Left colon (tissue), 2 donors: ENCODE results near the gene MACROD2. TPM values are rescaled to one million over a fixed set of nuclear protein-coding genes. Genes with fewer than 3 reads are reported as not detected.
"Not testable (repeated sequence)": the region's sequence is repeated elsewhere in the genome, so short reads cannot be mapped to it uniquely, and the experiment has no call there.

Source experiments
- ATAC-seq: fragments of 200-7000 bp; cut with Tn5 transposase; one replicate; pipeline ENCODE4 v1.9.1; 2020; ENCODE audit warnings: mild to moderate bottlenecking, moderate library complexity
- DNase-seq, 2 donors: peaks; one replicate each; pipeline ENCODE4 v3.0.0-alpha.2; 2020
- intact Hi-C, 2 donors: fragments of 100-400 bp; cut with DNase I in 1 of 2; cut with micrococcal nuclease in 1 of 2; formaldehyde crosslinking; loops; one replicate each; pipeline versions ENCODE4 v1.11.2 to v1.14.0; 2022; cut with DNase I, micrococcal nuclease
- long read RNA-seq: library from polyadenylated mRNA; unstranded; transcript quantifications from one replicate; pipeline ENCODE4 v2.0.0, GENCODE V29; 2021
- total RNA-seq, 2 donors: library from RNA; stranded (reverse); fragmentation: NEBNext Ultra II Directional; extraction: Animal tissue kit (Norgen Biotek cat#: 25700); gene quantifications; one replicate each; pipeline ENCODE4 v1.2.1, GENCODE V29; 2021
- donor health status: DM: no; HTN: no; CAD: no.
- donor health status: DM: yes; HTN: yes; CAD: no.

MACROD2 gene
- total RNA-seq: 1 to 10 TPM; 5.2 to 6.6 TPM
- long read RNA-seq, partial matches to known transcripts: 0 of 7 reads
- long read RNA-seq, other reads (novel, unspliced or antisense): 7 of 7 reads

DNA sequence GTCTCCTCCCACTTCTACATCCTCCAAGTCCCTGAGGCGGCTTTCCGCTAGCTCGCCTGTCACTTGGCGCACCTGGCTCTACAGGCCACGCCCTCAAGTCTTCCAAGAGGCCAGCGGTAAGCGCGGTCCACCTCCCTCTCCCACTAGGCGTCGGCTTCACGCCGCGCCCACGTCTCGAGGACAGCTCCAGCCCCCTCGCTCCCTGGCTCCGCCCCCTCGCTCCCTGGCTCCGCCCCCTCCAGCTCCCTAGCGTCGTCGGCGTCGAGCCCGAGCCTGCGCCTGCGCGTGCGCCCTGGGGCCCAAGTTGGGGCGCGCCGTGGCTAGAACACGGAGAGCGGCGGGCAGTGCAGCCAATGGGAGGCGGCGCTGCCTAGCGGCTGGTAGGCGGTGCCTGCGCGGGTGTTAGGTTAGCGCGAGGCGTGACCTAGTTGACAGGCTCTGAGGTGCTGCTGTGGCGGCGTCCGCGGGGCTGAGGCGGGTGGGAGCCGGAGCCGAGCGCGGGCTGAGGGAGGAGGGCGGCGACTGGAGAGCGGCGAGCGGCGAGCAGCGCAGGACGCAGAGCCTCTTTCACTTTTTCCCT lies at the start of gene MACROD2:
Gene MACROD2, plus strand, starts transcription at position 431 of the 580 bp plus-strand sequence.
- intact Hi-C loops: no loop called here
- DNase-seq (peak; percentile 93 to 97), ATAC-seq (peak; percentile 92)

DNA sequence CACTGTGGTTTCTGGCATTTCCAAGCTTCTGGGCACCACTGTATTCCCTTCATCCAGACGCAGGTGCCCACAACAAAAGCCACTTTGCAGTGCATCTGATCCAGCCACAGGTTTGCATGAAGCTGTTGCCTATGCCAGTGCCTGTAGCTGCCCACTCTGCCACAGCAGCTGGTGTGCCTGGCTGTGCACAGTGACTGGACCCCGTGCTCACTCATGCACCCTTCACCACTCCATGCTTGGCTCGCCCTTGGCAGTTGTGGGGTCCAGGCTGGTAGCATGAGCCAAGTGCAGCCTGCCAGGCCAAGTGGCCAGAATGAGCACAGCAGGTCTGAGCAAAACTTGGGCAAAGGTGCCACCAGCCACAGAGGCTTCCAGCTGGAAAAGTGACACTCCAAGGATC lies 47.6 kb upstream of the MACROD2 start:
- DNase-seq (no peak), ATAC-seq (no peak)
- intact Hi-C loops: no loop called here

DNA sequence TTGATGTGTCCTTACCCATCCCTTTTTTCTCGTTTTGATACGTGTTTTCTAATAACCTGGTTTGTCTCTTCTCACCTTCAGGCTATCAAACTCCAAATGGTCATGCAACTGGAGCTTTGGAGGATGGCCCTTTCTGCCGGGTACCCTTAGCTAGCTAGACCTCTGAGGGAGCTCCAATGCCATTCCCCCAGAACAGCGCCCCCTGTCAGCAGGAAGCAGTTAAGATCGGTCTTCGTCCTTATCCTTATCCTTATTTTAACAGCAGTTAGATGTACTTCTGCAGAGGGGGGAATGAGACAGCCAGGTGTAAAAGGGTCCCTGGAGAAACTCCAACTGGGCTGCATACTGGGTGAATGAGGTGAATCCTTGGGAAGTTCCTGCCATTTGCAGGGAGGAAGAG lies 42.1 kb upstream of the MACROD2 start:
- no peak for ATAC-seq
- intact Hi-C loops: no loop called here
- no peak for DNase-seq

DNA sequence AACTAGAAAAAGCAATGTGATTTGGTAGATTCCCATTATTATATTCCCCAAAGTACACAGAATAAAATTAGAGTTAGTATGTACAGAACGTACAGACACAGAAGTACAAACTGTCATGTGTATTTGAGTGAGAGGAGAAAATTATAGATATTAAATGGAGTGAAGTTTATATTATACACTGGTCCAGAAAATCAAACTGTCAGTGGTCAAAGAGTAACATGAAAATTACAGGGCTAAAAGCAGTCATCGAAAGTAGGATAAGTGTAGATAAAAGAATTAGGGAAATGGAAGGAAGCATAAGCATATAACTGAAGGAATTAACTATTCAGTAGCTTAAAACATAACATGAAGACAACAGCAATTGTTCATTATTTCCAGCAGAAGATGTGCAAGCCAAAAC lies 35.2 kb upstream of the MACROD2 start:
- DNase-seq: no peak
- ATAC-seq: no peak
- intact Hi-C loops: no loop called here

DNA sequence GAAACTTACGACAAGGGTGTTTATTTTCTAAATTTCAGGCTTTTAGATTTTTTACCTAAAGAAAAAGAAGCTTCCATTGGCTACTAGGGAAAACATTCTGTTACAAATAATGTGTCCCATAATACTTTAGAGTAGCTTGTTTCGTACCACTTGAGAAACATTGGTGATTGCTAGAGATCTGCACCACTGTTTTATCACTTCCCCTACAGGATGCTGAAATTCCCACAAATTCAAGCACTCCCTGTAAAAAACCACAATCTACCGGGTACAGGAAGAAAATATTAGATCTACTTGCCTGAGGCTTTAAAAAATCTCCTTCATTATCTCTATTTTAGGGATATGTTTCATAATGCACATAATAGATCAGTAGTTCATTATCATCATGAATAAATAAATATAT lies 34.8 kb upstream of the MACROD2 start:
- intact Hi-C loops: no loop called here
- no peak for ATAC-seq

DNA sequence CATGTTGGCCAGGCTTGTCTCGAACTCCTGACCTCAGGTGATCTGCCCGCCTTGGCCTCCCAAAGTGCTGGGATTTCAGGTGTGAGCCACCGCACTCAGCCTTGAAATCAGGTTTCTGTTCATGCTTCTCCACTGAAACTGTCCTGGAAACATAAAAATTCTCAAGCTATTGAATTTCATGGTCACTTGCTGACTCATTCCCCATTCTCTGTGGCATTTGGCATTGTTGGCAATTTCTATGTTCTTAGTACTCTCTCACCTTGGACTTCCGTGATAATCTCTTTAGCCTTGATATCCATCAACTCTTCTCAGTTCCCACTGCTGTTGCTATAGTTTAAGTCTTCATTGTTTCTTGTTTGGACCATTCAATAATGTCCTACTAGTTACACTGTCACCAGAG lies 11.1 kb upstream of the MACROD2 start:
- ATAC-seq (no peak), DNase-seq (no peak)
- intact Hi-C loops: no loop called here

More for the DNA sequence above, 34.8 kb upstream of the MACROD2 start:
- DNase-seq: no peak

DNA sequence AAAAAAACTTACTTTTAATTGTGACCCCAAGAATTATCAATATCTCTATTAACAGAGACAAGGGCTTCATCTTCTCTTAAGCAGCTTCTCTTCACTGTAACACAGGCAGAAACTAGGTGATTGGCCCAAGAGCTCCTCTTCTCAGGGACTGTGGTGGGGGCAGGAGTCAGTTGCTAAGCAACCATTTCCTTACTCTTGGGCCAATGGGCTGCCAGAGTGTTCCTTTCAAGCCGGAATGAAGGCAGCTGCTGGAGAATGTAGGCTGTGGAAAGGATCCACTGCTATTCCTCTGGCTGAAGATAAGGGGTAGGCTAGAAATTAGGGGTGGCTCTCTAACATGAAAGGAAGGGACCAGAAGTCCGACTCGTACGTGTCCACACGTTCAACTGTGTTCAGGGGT lies 4.9 kb upstream of the MACROD2 start, which contains the start of gene SEL1L2:
Gene SEL1L2, minus strand, starts transcription at position 150 of the 400 bp plus-strand sequence. Its CDS starts 80 bp downstream, at position 70.
- intact Hi-C loops: no loop called here
- DNase-seq (no peak), ATAC-seq (no peak)

DNA sequence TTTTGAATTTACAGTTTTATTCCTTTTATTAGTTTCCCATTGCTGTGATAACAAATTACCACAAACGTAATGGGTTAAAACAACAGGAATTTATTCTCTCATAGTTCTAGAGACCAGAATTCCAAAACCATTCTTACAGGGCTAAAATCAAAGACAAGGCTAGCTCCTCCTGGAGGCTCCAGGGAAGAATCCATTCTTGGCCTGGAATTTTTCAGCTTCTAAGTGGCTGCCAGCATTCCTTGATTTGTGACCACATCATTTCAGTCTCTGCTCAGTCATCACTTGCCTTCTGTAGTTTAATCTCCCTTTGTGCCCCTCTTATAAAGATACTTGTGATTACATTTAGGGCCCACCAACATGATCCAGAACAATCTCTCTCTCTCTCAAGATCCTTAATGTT lies 4.0 kb upstream of the MACROD2 start:
- DNase-seq: no peak
- ATAC-seq: no peak
- intact Hi-C loops: no loop called here

DNA sequence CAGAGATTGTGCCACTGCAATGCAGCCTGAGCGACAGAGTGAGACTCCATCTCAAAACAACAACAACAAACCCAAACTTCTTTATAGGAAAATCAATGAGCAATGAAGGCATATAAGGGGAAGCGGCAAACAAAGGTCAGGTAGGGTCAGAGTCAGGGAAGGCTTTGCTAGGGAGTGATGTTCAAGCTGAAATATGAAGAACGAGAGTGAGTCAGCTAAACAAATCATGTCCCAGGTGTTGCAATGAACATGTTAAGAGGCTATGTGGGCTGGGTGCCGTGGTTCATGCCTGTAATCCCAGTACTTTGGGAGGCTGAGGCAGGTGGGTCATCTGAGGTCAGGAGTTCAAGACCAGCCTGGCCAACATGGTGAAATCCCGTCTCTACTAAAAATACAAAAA lies 3.4 kb upstream of the MACROD2 start:
- ATAC-seq, intact Hi-C loops, DNase-seq: not testable (repeated sequence)

DNA sequence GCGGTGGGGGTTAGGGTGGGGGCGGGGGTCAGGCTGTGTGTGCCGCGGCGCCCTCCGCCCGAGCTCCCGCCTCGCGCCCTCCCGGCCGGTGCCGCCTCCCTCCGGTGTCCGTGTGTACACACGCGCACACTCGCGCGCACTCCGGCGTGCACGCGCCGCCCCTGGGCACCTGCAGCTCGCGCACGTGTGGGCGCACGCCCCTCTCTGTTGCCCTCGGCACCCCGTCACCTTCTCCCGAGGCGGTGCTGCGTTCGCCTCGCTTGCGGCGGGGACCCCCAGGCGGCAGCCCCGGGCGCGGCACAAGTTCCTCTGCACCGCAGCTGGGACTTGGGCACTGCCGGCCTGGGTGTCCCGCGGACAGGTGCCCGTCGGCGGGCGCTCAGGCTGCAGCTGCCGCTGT lies 525 bp downstream of the MACROD2 start:
- intact Hi-C loops: no loop called here
- ATAC-seq (peak; percentile 69), DNase-seq (peak; percentile 57 to 72)

DNA sequence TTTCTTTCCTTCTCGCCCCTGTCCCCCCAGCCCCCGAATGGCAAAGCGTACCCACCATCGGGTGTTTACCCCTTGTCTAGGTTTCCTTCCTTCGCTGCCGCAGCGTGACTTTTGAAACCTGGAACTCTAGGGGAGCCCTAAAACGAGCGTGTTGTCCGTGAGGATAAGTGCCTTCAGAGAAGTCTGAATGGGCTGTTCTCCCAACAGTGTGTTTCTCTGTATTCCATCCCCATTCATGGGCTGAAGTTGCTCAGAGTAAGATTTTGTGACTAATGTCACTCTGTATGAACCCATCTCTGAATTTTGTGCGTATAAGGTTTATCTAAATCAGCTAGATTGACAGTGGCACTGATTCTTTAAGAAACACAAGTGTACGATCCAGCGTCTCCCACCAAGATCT lies 949 bp downstream of the MACROD2 start:
- ATAC-seq (no peak), DNase-seq (no peak)
- intact Hi-C loops: no loop called here

DNA sequence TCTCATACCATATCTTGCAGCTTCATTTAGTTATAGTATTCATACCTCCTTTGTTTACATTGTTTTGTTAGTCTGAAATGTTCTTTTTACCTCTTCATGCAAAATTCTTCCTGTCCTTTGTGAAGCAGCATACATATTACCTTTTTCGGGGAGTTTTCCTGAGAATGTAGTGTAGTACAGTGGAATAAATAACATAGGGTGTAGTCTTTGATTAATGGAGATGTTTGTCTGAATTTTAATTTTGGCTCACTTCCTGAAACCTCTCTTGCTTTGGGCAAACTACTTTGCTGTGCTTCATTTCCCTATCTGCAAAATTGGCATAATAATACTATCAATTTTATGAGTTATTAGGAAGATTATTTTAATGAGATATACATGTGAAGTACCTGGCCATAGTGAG lies 5.6 kb downstream of the MACROD2 start:
- DNase-seq (no peak), ATAC-seq (no peak)
- intact Hi-C loops: no loop called here

DNA sequence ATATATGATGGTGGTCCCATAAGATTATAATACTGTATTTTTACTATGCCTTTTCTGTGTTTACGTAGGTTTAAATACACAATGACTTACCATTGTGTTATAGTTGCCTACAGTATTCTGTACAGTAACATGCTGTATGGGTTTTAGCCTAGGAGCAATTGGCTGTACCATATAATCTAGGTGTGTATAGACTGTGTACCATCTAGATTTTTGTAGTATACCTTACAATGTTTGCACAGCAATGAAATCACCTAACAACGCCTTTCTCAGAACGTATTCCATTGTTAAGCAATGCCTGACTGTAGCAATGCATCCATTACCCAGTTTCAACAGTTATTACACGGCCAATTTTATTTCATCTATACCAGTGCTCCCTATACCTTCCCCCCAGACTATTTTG lies 10.7 kb downstream of the MACROD2 start:
- intact Hi-C loops: no loop called here
- DNase-seq (no peak), ATAC-seq (peak; percentile 99)

DNA sequence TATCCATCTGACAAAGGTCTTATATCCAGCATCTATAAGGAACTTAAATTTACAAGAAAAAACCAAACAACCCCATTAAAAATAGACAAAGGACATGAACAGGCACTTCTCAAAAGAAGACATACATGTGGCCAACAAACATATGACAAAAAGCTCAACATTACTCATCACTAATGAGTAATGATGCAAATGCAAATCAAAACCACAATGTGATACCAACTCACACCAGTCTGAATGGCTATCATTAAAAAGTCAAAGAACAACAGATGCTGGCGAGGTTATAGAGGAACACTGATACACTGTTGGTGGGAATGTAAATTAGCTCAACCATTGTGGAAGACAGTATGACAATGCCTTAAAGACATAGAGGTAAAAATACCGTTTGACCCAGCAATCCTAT lies 13.9 kb downstream of the MACROD2 start:
- ATAC-seq (no peak), DNase-seq (no peak)
- intact Hi-C loops: no loop called here

DNA sequence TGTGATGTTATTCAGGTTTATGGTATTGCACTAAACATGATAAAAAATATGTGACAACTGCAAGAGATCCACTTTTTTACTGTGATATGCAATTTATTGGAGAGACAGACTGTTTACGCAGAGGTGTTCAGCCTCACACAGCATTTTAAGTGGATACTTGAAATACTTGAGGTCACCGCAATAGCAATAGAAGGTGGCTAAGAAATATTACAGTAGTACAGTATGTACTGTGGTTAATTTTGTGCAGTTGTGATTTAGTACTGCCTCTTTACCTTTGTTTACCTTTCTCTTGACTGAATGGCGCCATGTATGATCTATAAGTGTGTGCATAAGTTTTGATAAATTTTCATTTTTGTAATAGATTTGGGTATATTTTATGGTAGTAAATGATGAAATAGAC lies 17.4 kb downstream of the MACROD2 start:
- intact Hi-C loops: no loop called here
- DNase-seq (no peak), ATAC-seq (no peak)

DNA sequence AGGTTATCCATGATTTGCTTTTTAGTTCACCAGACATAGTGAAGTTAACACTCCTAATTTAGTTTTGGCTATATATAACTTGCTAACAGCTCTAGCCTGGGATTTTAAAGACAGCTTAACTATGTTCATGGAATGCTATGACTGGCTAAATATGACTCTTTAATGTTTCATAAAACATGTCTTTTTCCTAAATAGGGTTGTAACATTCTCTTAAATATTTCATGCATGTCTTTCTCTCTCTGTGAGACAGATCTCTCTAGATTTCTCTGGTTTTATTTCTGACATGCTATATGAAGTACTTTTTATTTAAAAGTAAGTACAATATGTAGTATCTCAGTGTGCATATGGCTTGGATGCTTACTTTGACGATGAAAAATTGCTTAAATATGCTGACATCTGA lies 35.7 kb downstream of the MACROD2 start:
- intact Hi-C loops: no loop called here
- no peak for DNase-seq
- ATAC-seq: no peak

DNA sequence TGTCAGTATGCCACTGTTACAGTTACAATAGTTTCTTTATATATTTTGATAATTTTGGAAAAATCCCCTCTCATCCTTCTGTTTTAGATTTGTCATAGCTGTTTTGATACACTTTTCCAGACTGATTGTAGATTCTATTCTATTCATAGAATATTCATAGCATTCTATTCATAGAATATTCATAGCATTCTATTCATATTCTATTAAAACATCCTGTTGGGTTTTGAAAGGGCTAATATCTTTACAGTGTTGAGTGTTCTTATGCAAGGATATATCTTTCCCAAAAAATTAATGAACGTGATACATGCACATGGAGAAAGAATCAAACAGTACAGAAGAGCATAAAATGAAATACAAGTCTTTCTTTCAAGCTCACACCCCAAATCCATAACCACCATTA lies 38.0 kb downstream of the MACROD2 start:
- no peak for DNase-seq
- no peak for ATAC-seq
- intact Hi-C loops: no loop called here

DNA sequence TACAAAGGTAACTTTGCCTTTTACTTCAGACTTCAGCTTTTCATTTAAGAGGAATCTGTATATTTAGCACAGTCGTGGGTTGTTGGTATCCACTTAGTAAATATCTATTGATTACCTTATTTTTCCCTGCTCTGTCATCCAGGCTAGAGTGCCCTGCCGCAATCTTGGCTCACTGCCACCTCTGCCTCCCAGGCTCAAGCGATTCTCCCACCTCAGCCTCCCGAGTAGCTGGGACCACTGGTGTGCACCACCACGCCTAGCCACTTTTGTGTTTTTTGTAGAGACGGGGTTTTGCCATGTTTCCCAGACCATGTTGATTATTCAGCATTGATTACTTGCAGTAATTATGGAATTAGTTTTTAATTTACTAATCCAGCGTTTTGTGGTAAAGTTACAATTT lies 41.3 kb downstream of the MACROD2 start:
- intact Hi-C loops: no loop called here
- no peak for DNase-seq
- no peak for ATAC-seq

DNA sequence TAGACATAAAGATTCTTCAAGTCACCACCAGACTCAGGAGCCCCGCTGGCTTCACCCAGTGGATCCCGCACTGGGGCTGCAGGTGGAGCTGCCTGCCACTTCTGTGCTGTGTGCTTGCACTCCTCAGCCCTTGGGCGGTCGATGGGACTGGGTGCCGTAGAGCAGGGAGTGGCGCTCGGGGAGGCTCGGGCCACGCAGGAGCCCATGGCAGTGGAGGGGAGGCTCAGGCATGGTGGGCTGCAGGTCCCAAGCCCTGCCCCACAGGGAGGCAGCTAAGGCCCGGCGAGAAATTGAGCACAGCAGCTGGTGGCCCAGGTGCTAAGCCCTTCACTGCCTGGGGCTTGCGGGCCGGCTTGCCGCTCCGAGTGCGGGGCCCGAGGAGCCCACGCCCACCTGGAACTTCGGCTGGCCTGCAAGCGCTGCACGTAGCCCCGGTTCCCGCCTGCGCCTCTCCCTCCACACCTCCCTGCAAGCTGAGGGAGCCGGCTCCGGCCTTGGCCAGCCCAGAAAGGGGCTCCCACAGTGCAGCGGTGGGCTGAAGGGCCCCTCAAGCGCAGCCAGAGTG lies 49.5 kb downstream of the MACROD2 start:
- ATAC-seq, DNase-seq, intact Hi-C loops: not testable (repeated sequence)

DNA sequence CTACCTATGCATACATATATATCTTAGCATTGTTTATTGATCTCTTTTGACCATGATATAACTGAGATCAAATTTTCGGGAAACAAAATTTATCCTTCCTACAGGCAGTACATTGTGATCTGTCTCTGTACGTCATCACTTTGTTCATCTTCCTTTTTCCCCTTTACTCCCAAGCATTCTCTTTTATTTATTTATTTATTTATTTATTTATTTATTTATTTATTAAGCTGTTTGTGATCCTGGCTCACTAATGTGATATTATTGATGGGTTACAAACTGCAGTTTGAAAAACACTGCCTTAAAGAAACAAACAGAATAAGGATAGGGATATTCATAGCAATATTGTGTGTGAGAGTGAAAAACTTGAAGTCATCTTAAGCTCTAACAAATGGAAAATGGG lies 51.2 kb downstream of the MACROD2 start:
- intact Hi-C loops: no loop called here
- DNase-seq (no peak), ATAC-seq (no peak)

DNA sequence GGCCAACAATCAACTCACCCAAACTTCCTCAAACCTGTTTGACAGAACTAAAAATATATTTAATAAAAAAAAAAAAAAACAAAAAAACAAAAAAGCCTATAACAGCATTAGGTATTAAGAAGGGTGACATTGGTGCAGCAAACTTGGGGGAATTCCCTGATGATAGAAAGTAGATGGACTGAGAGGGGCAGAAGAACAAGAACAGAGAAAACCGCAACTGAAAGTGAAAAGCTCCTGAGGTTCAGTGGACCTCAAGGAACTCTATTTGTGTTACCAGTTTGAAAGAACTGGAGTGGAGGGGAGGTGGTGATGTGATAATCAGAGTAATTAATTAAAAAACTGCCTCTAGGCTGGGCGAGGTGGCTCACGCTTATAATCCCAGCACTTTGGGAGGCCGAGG lies 53.8 kb downstream of the MACROD2 start:
- intact Hi-C loops: no loop called here
- no peak for ATAC-seq

More for the DNA sequence above, 53.8 kb downstream of the MACROD2 start:
- DNase-seq: no peak
